Esophagus squamous epithelium (tissue), 5 donors: ENCODE measurements around the gene C1orf21. TPM values are rescaled to one million over a fixed set of nuclear protein-coding genes. Genes with fewer than 3 reads are reported as not detected.

Experiments
- DNase-seq: peaks from one replicate; lab custom pipeline; 2025; lab: John Stamatoyannopoulos, UW
- H3K27ac ChIP-seq, 4 donors: fragments of 200-600 bp; sonication (generic); one replicate each; pipeline ENCODE4 v1.5.1; 2016 to 2019; ENCODE audit warnings: mild to moderate bottlenecking in 1 of 4
- H3K27me3 ChIP-seq, 4 donors: fragments of 200-600 bp; sonication (generic); 1 replicate in 3 of 4; 2 replicates in 1 of 4; pipeline versions ENCODE4 v1.5.1 to v1.6.0; 2017 to 2021; ENCODE audit warnings: antibody characterized with exemption in 1 of 4
- H3K36me3 ChIP-seq, 3 donors: fragments of 200-600 bp; sonication (generic); one replicate each; pipeline ENCODE4 v1.5.1; 2016 to 2019
- H3K4me1 ChIP-seq, 3 donors: fragments of 200-600 bp; sonication (generic); one replicate each; pipeline ENCODE4 v1.5.1; 2017 to 2019
- H3K4me3 ChIP-seq, 4 donors: fragments of 200-600 bp; sonication (generic); 1 replicate in 3 of 4; 2 replicates in 1 of 4; pipeline ENCODE4 v1.5.1; 2016 to 2019; ENCODE audit warnings: mild to moderate bottlenecking in 2 of 4, moderate library complexity in 1 of 4
- H3K9me3 ChIP-seq, 3 donors: fragments of 200-600 bp; sonication (generic); one replicate each; pipeline ENCODE4 v1.5.1; 2016 to 2019
- CTCF ChIP-seq, 6 experiments: fragments of 450-650 bp in 4 of 6; fragments of 200-600 bp in 2 of 6; sonication (generic) in 2 of 6; IDR thresholded peaks; one replicate each; pipeline ENCODE4 v1.5.1; 2016 to 2019; ENCODE audit warnings: antibody characterized with exemption in 6 of 6, mild to moderate bottlenecking in 4 of 6, moderate library complexity in 4 of 6
- POLR2A ChIP-seq, 4 donors: fragments of 450-650 bp; IDR thresholded peaks; one replicate each; pipeline ENCODE4 v1.6.1; 2017; ENCODE audit warnings: antibody characterized with exemption in 4 of 4, mild to moderate bottlenecking in 4 of 4, moderate library complexity in 3 of 4
- WGBS, 2 donors: methylation state at CpG; one replicate each; pipeline ENCODE4 v1.1.5; 2018; 5-methylcytosine and 5-hydroxymethylcytosine counted together
- intact Hi-C: fragments of 100-400 bp; cut with DNase I; formaldehyde crosslinking; loops from one replicate; pipeline ENCODE4 v1.15.0; 2022
- total RNA-seq, 4 donors: library from RNA; depleted of rRNA; stranded (reverse); fragments of >200 nt; gene quantifications; one replicate each; pipeline ENCODE4 v1.1.0, GENCODE V29; 2016
- donor health status: DM: yes; HTN: yes; CAD: no.

Gene C1orf21
- total RNA-seq, 4 donors from 2014 or later, result 14.6 to 55.7 (median 36.2) TPM

GRCh38 chr1:184536246-184536985 lies 149.6 kb downstream of the C1orf21 start:
- Histone ChIP-seq H3K36me3 (peaks cover 0 to 9% (median 0%) of the 10 kb centered on the region in 3 donors), H3K27ac (peak overlapping the region in 3 of 4 donors; percentile 69 to 86 (median 80)), H3K4me1 (peaks cover 0 to 39% (median 17%) of the 10 kb centered on the region in 3 donors), H3K27me3 (no peaks in the 10 kb centered on the region), H3K9me3 (peaks cover 0 to 11% (median 0%) of the 10 kb centered on the region in 3 donors), H3K4me3 (no peak overlapping the region)
- no peak for DNase-seq
- 87 to 89% methylated on average over 7 to 8 of the region's 8 CpGs for WGBS, 2 donors
- intact Hi-C loops, result no loop called here
- TF ChIP-seq POLR2A (IDR thresholded peaks at IDR 0.05), result no peak
- TF ChIP-seq CTCF (IDR thresholded peaks at IDR 0.05), result no peak

DNA sequence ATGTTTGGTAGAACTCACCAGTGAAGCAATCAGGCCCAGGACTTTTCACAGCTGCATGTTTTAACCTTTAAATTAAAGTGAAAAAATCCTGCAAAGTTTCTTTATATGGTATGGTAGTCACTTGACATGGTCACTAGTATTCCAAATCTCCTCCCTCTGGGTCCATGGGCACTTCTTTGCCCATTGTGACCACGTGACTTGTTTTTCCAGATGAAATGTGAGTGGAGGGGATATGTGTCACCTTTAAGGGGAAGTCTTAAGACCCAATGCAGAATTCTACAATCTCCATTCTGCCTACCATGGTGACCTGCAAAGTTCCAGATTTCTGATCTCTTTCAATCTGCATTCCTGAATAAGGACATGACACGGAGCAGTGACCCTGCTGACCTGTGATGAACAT lies 152.8 kb downstream of the C1orf21 start:
- intact Hi-C loops, result no loop called here
- Histone ChIP-seq H3K36me3 (peaks cover 0 to 9% (median 0%) of the 10 kb centered on the region in 3 donors), H3K4me3 (no peak overlapping the region), H3K27me3 (no peaks in the 10 kb centered on the region), H3K9me3 (peaks cover 0 to 11% (median 0%) of the 10 kb centered on the region in 3 donors), H3K4me1 (peaks cover 0 to 48% (median 27%) of the 10 kb centered on the region in 3 donors), H3K27ac (no peak overlapping the region)
- DNase-seq, result no peak
- WGBS, 2 donors, result 81 to 84% methylated on average over 2 of the region's 2 CpGs
- TF ChIP-seq POLR2A (IDR thresholded peaks at IDR 0.05) (no peak), CTCF (IDR thresholded peaks at IDR 0.05) (no peak)

- H3K4me1 ChIP-seq, result peaks cover 12 to 56% (median 24%) of the 10 kb centered on the region in 3 donors
- TF ChIP-seq CTCF (IDR thresholded peaks at IDR 0.05) (no peak), POLR2A (IDR thresholded peaks at IDR 0.05) (no peak)
- H3K27ac ChIP-seq, result peak overlapping the region; percentile 11 to 79 (median 66)
- no peaks in the 10 kb centered on the region for H3K27me3 ChIP-seq
- WGBS, 2 donors, result 41 to 62% methylated on average over 9 of the region's 9 CpGs
- H3K36me3 ChIP-seq, result peaks cover 0 to 6% (median 0%) of the 10 kb centered on the region in 3 donors
- intact Hi-C loops, result no loop called here
- peaks cover 0 to 3% (median 0%) of the 10 kb centered on the region in 3 donors for H3K9me3 ChIP-seq
- DNase-seq, result no peak
- H3K4me3 ChIP-seq, result no peak overlapping the region
Observed at GRCh38 chr1:184541537-184542152, 154.8 kb downstream of the C1orf21 start.

- intact Hi-C loops, result no loop called here
- Histone ChIP-seq H3K27ac (peak overlapping the region; percentile 11 to 79 (median 66)), H3K4me3 (no peak overlapping the region), H3K36me3 (peaks cover 0 to 6% (median 0%) of the 10 kb centered on the region in 3 donors), H3K4me1 (peaks cover 12 to 62% (median 29%) of the 10 kb centered on the region in 3 donors), H3K27me3 (no peaks in the 10 kb centered on the region), H3K9me3 (peaks cover 0 to 3% (median 0%) of the 10 kb centered on the region in 3 donors)
- no peak for TF ChIP-seq POLR2A (IDR thresholded peaks at IDR 0.05)
- TF ChIP-seq CTCF (IDR thresholded peaks at IDR 0.05), result no peak
- no peak for DNase-seq
- 47 to 61% methylated on average over 3 of the region's 3 CpGs for WGBS, 2 donors
Observed at GRCh38 chr1:184542291-184542690, 155.5 kb downstream of the C1orf21 start.

DNA sequence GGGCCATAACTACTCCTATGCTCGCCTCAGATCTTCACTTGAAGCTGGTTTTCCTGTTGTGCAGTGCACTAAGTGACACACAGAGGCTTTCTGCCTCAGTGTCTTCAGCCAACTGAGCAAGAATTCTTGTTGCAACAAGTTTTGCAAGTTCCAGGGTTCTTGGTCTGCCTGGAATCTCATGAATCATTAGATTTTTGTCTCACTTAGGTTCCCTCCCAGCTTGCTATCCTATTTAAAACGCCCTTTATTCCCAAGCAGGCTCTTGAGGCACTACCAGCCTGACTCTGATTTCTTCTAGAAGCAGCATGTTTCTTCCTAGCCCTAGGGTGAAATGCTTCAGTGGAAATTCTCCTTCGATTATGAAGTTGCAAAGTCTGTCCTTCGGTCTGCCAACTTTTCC lies 158.8 kb downstream of the C1orf21 start:
- 26 to 39% methylated on average over 4 of the region's 4 CpGs for WGBS, 2 donors
- intact Hi-C loops, result no loop called here
- Histone ChIP-seq H3K4me1 (peaks cover 12 to 76% (median 29%) of the 10 kb centered on the region in 3 donors), H3K27ac (peak overlapping the region; percentile 53 to 82 (median 68)), H3K9me3 (no peaks in the 10 kb centered on the region), H3K36me3 (no peaks in the 10 kb centered on the region), H3K4me3 (no peak overlapping the region), H3K27me3 (no peaks in the 10 kb centered on the region)
- no peak for DNase-seq
- TF ChIP-seq POLR2A (IDR thresholded peaks at IDR 0.05) (no peak), CTCF (IDR thresholded peaks at IDR 0.05) (peak in 2 of 6 experiments; percentile 15 to 18)
